ENCODE measurements around the gene LRRC47.

LRRC47 gene

GRCh38 chr1:3772715-3773571 is 23.4 kb downstream of the LRRC47 start, which contains the start of gene SMIM1:
TSS of gene SMIM1 (plus strand) at chr1:3772749. CDS start at chr1:3775374, 2,625 bp downstream.
- no peak for DNase-seq (ENCODE audit: extremely low read depth in 1 of 2, low read depth in 1 of 2)

GRCh38 chr1:3772027-3772714 is 24.1 kb downstream of the LRRC47 start:
- DNase-seq (ENCODE audit: extremely low read depth in 1 of 2, low read depth in 1 of 2), result peak; percentile 66 to 67

GRCh38 chr1:3771108-3772026 is 24.9 kb downstream of the LRRC47 start:
- no peak for DNase-seq (ENCODE audit: extremely low read depth in 1 of 2, low read depth in 1 of 2)

- DNase-seq (ENCODE audit: extremely low read depth in 1 of 2, low read depth in 1 of 2), result no peak
These were observed 26.1 kb downstream of the LRRC47 start for GRCh38 chr1:3770047-3770765.

GRCh38 chr1:3768811-3769390 is 27.4 kb downstream of the LRRC47 start:
- DNase-seq (ENCODE audit: extremely low read depth in 1 of 2, low read depth in 1 of 2), result no peak

GRCh38 chr1:3767328-3767925 is 28.9 kb downstream of the LRRC47 start:
- no peak for DNase-seq (ENCODE audit: extremely low read depth in 1 of 2, low read depth in 1 of 2)

GRCh38 chr1:3763351-3764125 is 32.8 kb downstream of the LRRC47 start:
- no peak for DNase-seq (ENCODE audit: extremely low read depth in 1 of 2, low read depth in 1 of 2)

- no peak for DNase-seq (ENCODE audit: extremely low read depth in 1 of 2, low read depth in 1 of 2)
These were observed 33.4 kb downstream of the LRRC47 start for GRCh38 chr1:3762873-3763228.

- no peak for DNase-seq (ENCODE audit: extremely low read depth in 1 of 2, low read depth in 1 of 2)
These were observed 34.0 kb downstream of the LRRC47 start for GRCh38 chr1:3762151-3762872.

GRCh38 chr1:3761296-3762010 is 34.8 kb downstream of the LRRC47 start:
- DNase-seq (ENCODE audit: extremely low read depth in 1 of 2, low read depth in 1 of 2), result no peak

- DNase-seq (ENCODE audit: extremely low read depth in 1 of 2, low read depth in 1 of 2), result no peak
These were observed 36.5 kb downstream of the LRRC47 start for GRCh38 chr1:3759796-3760195.

- no peak for DNase-seq (ENCODE audit: extremely low read depth in 1 of 2, low read depth in 1 of 2)
These were observed 37.1 kb downstream of the LRRC47 start for GRCh38 chr1:3759164-3759563.

GRCh38 chr1:3756394-3756793 is 39.9 kb downstream of the LRRC47 start:
- no peak for DNase-seq (ENCODE audit: extremely low read depth in 1 of 2, low read depth in 1 of 2)

- DNase-seq (ENCODE audit: extremely low read depth in 1 of 2, low read depth in 1 of 2), result no peak
These were observed 42.4 kb downstream of the LRRC47 start for GRCh38 chr1:3753656-3754454.

- DNase-seq (ENCODE audit: extremely low read depth in 1 of 2, low read depth in 1 of 2), result no peak
These were observed 43.8 kb downstream of the LRRC47 start, which contains the start of gene CCDC27 for GRCh38 chr1:3752400-3752945. TSS of gene CCDC27 (plus strand) at chr1:3752450. CDS start at chr1:3752482, 32 bp downstream.

GRCh38 chr1:3750741-3751140 is 45.6 kb downstream of the LRRC47 start:
- DNase-seq (ENCODE audit: extremely low read depth in 1 of 2, low read depth in 1 of 2), result no peak
